GM15510 (cell line): ENCODE data around the gene RPS27L.

ENCODE experiments used
- POLR2A ChIP-seq: IDR thresholded peaks from 3 replicates; pipeline ENCODE4 v1.6.1; 2011; ENCODE audit warnings: borderline replicate concordance; ENCODE audit not compliant: insufficient read length; ENCODE audit errors: extremely low read depth

The RPS27L gene

GRCh38 chr15:63157118-63157843 lies at the start of gene RPS27L:
Gene RPS27L, minus strand, starts transcription at chr15:63157477. Its CDS starts 72 bp downstream, at chr15:63157405.
- TF ChIP-seq POLR2A: peak; percentile 93

- TF ChIP-seq POLR2A: no peak
Measured at GRCh38 chr15:63206079-63206478, 48.8 kb upstream of the RPS27L start.

GRCh38 chr15:63203451-63204090 lies 46.3 kb upstream of the RPS27L start:
- TF ChIP-seq POLR2A: no peak

GRCh38 chr15:63202861-63203260 lies 45.6 kb upstream of the RPS27L start:
- TF ChIP-seq POLR2A: no peak

GRCh38 chr15:63200464-63201249 lies 43.4 kb upstream of the RPS27L start:
- TF ChIP-seq POLR2A: no peak

- no peak for TF ChIP-seq POLR2A
Measured at GRCh38 chr15:63198371-63199250, 41.3 kb upstream of the RPS27L start.

GRCh38 chr15:63197626-63198025 lies 40.3 kb upstream of the RPS27L start:
- no peak for TF ChIP-seq POLR2A

- TF ChIP-seq POLR2A: no peak
Measured at GRCh38 chr15:63196842-63197241, 39.6 kb upstream of the RPS27L start.

GRCh38 chr15:63195569-63196015 lies 38.3 kb upstream of the RPS27L start:
- TF ChIP-seq POLR2A: no peak

- TF ChIP-seq POLR2A: no peak
Measured at GRCh38 chr15:63194880-63195568, 37.7 kb upstream of the RPS27L start.

- TF ChIP-seq POLR2A: no peak
Measured at GRCh38 chr15:63194302-63194701, 37.0 kb upstream of the RPS27L start.

GRCh38 chr15:63192619-63193206 lies 35.4 kb upstream of the RPS27L start:
- no peak for TF ChIP-seq POLR2A

GRCh38 chr15:63191895-63192618 lies 34.8 kb upstream of the RPS27L start:
- TF ChIP-seq POLR2A: no peak
